Stimulated activated naive B cell treated with anti-CD40 and anti-IgM and Interleukin-4, amounts not matched to agents 10 μg/mL and 1 μg/mL and 100 μg/mL, for 72 hours (primary cell): ENCODE results near the gene ZBTB47.

ENCODE experiments used
- ATAC-seq, 2 donors: fragments of 150-1000 bp; cut with Tn5 transposase; replicated peaks; 2 replicates each; pipeline ENCODE4 v1.10.0; 2021; ENCODE audit warnings: moderate library complexity in 1 of 2
- DNase-seq: peaks from one replicate; pipeline ENCODE4 v3.0.0; 2021
- H3K27ac Mint-ChIP-seq: one replicate; pipeline ENCODE4 v1.8.0; 2022; ENCODE audit warnings: mild to moderate bottlenecking, mixed read lengths
- H3K27me3 Mint-ChIP-seq, 2 donors: one replicate each; pipeline ENCODE4 v1.8.0; 2022; ENCODE audit warnings: mixed read lengths in 2 of 2
- H3K36me3 Mint-ChIP-seq, 2 donors: one replicate each; pipeline ENCODE4 v1.8.0; 2022; ENCODE audit warnings: mixed read lengths in 2 of 2, mild to moderate bottlenecking in 1 of 2
- H3K4me1 Mint-ChIP-seq, 2 donors: one replicate each; pipeline ENCODE4 v1.8.0; 2022; ENCODE audit warnings: mixed read lengths in 2 of 2, mild to moderate bottlenecking in 1 of 2
- H3K4me3 Mint-ChIP-seq, 2 donors: one replicate each; pipeline ENCODE4 v1.8.0; 2022; ENCODE audit warnings: mild to moderate bottlenecking in 2 of 2, mixed read lengths in 2 of 2, moderate library complexity in 1 of 2
- H3K9me3 Mint-ChIP-seq, 2 donors: one replicate each; pipeline ENCODE4 v1.8.0; 2022; ENCODE audit warnings: mixed read lengths in 2 of 2, mild to moderate bottlenecking in 1 of 2

The ZBTB47 gene

GRCh38 chr3:42640771-42641370 is 12.6 kb upstream of the ZBTB47 start:
- Mint-ChIP-seq H3K9me3 (no peaks in the 10 kb centered on the region), H3K4me1 (no peaks in the 10 kb centered on the region), H3K36me3 (peaks cover 29 to 35% of the 10 kb centered on the region in 2 donors), H3K4me3 (no peak overlapping the region), H3K27me3 (no peaks in the 10 kb centered on the region), H3K27ac (no peak overlapping the region)
- ATAC-seq, result no peak
- no peak for DNase-seq

- Mint-ChIP-seq H3K9me3 (no peaks in the 10 kb centered on the region), H3K36me3 (peaks cover 33 to 40% of the 10 kb centered on the region in 2 donors), H3K4me1 (peaks cover 10 to 16% of the 10 kb centered on the region in 2 donors), H3K27ac (no peak overlapping the region), H3K4me3 (no peak overlapping the region), H3K27me3 (peaks cover 10 to 12% of the 10 kb centered on the region in 2 donors)
- ATAC-seq (no peak), DNase-seq (no peak)
These were observed 5.6 kb upstream of the ZBTB47 start for GRCh38 chr3:42647821-42648459.

GRCh38 chr3:42649006-42649405 is 4.5 kb upstream of the ZBTB47 start:
- H3K4me3 Mint-ChIP-seq, result no peak overlapping the region
- no peak overlapping the region for H3K27ac Mint-ChIP-seq
- peaks cover 15 to 27% of the 10 kb centered on the region in 2 donors for H3K4me1 Mint-ChIP-seq
- ATAC-seq, result no peak
- no peaks in the 10 kb centered on the region for H3K9me3 Mint-ChIP-seq
- no peak for DNase-seq
- peaks cover 29 to 36% of the 10 kb centered on the region in 2 donors for H3K36me3 Mint-ChIP-seq
- peaks cover 20 to 22% of the 10 kb centered on the region in 2 donors for H3K27me3 Mint-ChIP-seq

- no peak for ATAC-seq
- H3K36me3 Mint-ChIP-seq, result peaks cover 24 to 31% of the 10 kb centered on the region in 2 donors
- H3K4me1 Mint-ChIP-seq, result peaks cover 15 to 27% of the 10 kb centered on the region in 2 donors
- H3K27me3 Mint-ChIP-seq, result peaks cover 20 to 22% of the 10 kb centered on the region in 2 donors
- DNase-seq, result no peak
- H3K9me3 Mint-ChIP-seq, result no peaks in the 10 kb centered on the region
- H3K4me3 Mint-ChIP-seq, result no peak overlapping the region
- peak overlapping the region; percentile 27 for H3K27ac Mint-ChIP-seq
These were observed 3.7 kb upstream of the ZBTB47 start for GRCh38 chr3:42649783-42650182.

- peaks cover 20 to 22% of the 10 kb centered on the region in 2 donors for H3K27me3 Mint-ChIP-seq
- no peak overlapping the region for H3K27ac Mint-ChIP-seq
- H3K4me1 Mint-ChIP-seq, result peaks cover 15 to 27% of the 10 kb centered on the region in 2 donors
- ATAC-seq (no peak), DNase-seq (no peak)
- H3K4me3 Mint-ChIP-seq, result no peak overlapping the region
- peaks cover 16 to 24% of the 10 kb centered on the region in 2 donors for H3K36me3 Mint-ChIP-seq
- H3K9me3 Mint-ChIP-seq, result no peaks in the 10 kb centered on the region
These were observed 2.0 kb upstream of the ZBTB47 start for GRCh38 chr3:42651248-42652091.

GRCh38 chr3:42652251-42652610 is 1.3 kb upstream of the ZBTB47 start:
- no peak overlapping the region for H3K4me3 Mint-ChIP-seq
- ATAC-seq, result no peak
- H3K4me1 Mint-ChIP-seq, result peaks cover 15 to 27% of the 10 kb centered on the region in 2 donors

GRCh38 chr3:42652611-42653302 is 740 bp upstream of the ZBTB47 start:
- Mint-ChIP-seq H3K4me3 (peak overlapping the region; percentile 87 to 90), H3K9me3 (no peaks in the 10 kb centered on the region), H3K36me3 (peaks cover 9 to 16% of the 10 kb centered on the region in 2 donors), H3K27ac (no peak overlapping the region), H3K27me3 (peaks cover 20 to 22% of the 10 kb centered on the region in 2 donors), H3K4me1 (peaks cover 15 to 27% of the 10 kb centered on the region in 2 donors)
- DNase-seq (no peak), ATAC-seq (peak; percentile 61 to 66)

More at GRCh38 chr3:42652251-42652610, 1.3 kb upstream of the ZBTB47 start:
- Mint-ChIP-seq H3K27ac (no peak overlapping the region), H3K9me3 (no peaks in the 10 kb centered on the region), H3K27me3 (peaks cover 20 to 22% of the 10 kb centered on the region in 2 donors), H3K36me3 (peaks cover 11 to 18% of the 10 kb centered on the region in 2 donors)
- no peak for DNase-seq

GRCh38 chr3:42653303-42653559 is 266 bp upstream of the ZBTB47 start:
- Mint-ChIP-seq H3K36me3 (peaks cover 6 to 12% of the 10 kb centered on the region in 2 donors), H3K4me3 (peak overlapping the region; percentile 87 to 90), H3K27me3 (peaks cover 20 to 22% of the 10 kb centered on the region in 2 donors), H3K4me1 (peaks cover 15 to 27% of the 10 kb centered on the region in 2 donors), H3K9me3 (no peaks in the 10 kb centered on the region), H3K27ac (no peak overlapping the region)
- DNase-seq (no peak), ATAC-seq (no peak)

- H3K4me3 Mint-ChIP-seq, result peak overlapping the region in 1 of 2 donors; percentile 58
- no peaks in the 10 kb centered on the region for H3K9me3 Mint-ChIP-seq
- H3K27me3 Mint-ChIP-seq, result peaks cover 20 to 22% of the 10 kb centered on the region in 2 donors
- ATAC-seq (peak; percentile 44 to 59), DNase-seq (no peak)
- H3K36me3 Mint-ChIP-seq, result peaks cover 2% of the 10 kb centered on the region in 2 donors
- no peak overlapping the region for H3K27ac Mint-ChIP-seq
- peaks cover 15 to 33% of the 10 kb centered on the region in 2 donors for H3K4me1 Mint-ChIP-seq
These were observed 1.1 kb downstream of the ZBTB47 start for GRCh38 chr3:42654331-42655201.

GRCh38 chr3:42655331-42655888 is 1.9 kb downstream of the ZBTB47 start:
- Mint-ChIP-seq H3K27me3 (peaks cover 20 to 22% of the 10 kb centered on the region in 2 donors), H3K36me3 (no peaks in the 10 kb centered on the region), H3K4me3 (peak overlapping the region; percentile 8 to 58), H3K4me1 (peaks cover 14 to 33% of the 10 kb centered on the region in 2 donors), H3K27ac (no peak overlapping the region), H3K9me3 (no peaks in the 10 kb centered on the region)
- ATAC-seq (no peak), DNase-seq (no peak)

- Mint-ChIP-seq H3K4me3 (no peak overlapping the region), H3K4me1 (peaks cover 14 to 33% of the 10 kb centered on the region in 2 donors), H3K27me3 (peaks cover 20 to 22% of the 10 kb centered on the region in 2 donors), H3K36me3 (no peaks in the 10 kb centered on the region), H3K9me3 (no peaks in the 10 kb centered on the region), H3K27ac (peak overlapping the region; percentile 44)
- ATAC-seq (no peak), DNase-seq (no peak)
These were observed 2.6 kb downstream of the ZBTB47 start for GRCh38 chr3:42655980-42656679.

GRCh38 chr3:42656680-42657610 is 3.4 kb downstream of the ZBTB47 start:
- ATAC-seq, result no peak
- no peak for DNase-seq
- H3K27ac Mint-ChIP-seq, result no peak overlapping the region
- H3K27me3 Mint-ChIP-seq, result peaks cover 19 to 21% of the 10 kb centered on the region in 2 donors
- no peak overlapping the region for H3K4me3 Mint-ChIP-seq
- no peaks in the 10 kb centered on the region for H3K9me3 Mint-ChIP-seq
- no peaks in the 10 kb centered on the region for H3K36me3 Mint-ChIP-seq
- peaks cover 13 to 27% of the 10 kb centered on the region in 2 donors for H3K4me1 Mint-ChIP-seq
